Ecto neural progenitor cell (in vitro differentiated cells): ENCODE data around the gene TMEM72.
A peak's percentile ranks its signal among the peaks of the same experiment; 100 is the strongest.

Experiments used
- DNase-seq: peaks from one replicate; pipeline ENCODE4 v3.0.0-alpha.2; 2018; ENCODE audit warnings: low spot score

The TMEM72 gene

GRCh38 chr10:44933451-44934321 lies 22.5 kb downstream of the TMEM72 start:
- DNase-seq = peak; percentile 34

GRCh38 chr10:44934416-44935200 lies 23.5 kb downstream of the TMEM72 start:
- peak; percentile 29 for DNase-seq

DNA sequence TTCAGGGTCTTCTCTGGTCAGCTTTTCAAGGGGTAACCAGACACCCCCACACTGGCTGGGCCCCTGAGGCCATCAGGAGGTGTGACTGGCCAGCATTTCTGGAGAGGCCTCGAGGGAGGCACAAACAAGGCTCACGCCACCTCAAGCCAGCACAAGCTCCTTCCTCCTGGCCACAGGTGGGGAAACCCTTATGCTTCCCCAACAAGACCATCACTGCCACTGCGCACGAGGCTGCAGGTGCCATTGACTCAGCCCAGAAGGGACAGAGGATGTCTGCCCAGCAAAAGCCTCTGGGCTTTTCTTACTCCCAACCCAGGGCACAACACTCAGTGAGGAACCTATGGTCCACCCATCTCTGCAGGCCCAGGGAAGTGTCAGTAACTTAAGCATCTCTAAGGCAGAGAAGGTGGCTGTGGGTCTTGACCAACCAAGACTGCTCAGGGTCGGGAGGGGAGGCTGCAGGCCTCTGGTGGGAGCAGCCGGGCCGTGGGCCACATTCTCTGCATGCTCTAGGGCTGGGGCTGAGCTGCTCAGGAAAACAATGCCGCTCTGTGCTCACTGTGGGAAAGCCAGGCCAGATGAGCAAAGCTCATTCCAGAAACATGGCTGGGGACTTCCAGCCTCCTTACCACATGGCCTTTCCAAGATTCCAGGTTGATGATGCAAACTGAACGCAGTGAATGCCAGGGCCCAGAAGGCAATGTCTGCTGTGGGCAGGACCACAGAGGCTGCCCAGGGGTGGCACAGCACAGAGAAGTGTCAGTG lies 24.2 kb downstream of the TMEM72 start:
- peak; percentile 47 for DNase-seq

DNA sequence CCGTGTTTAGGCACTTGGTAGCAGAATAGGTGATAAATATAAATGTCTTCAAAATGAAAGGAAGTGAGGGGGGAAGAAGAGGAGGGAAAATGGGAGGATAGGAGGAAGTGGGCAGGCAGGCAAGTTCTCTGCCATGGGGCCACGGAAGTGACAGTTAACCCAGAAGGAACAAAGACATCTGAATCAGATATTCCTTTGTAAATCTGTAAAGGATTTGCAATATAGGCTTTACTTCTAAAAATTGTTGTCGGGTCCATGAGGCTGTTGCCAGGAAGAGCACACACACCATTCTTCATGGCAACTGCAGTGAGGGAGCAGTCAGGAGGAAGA lies 24.8 kb downstream of the TMEM72 start:
- no peak for DNase-seq

GRCh38 chr10:44936314-44936975 lies 25.3 kb downstream of the TMEM72 start:
- DNase-seq = no peak

GRCh38 chr10:44937196-44938005 lies 26.3 kb downstream of the TMEM72 start:
- no peak for DNase-seq

GRCh38 chr10:44938956-44939355 lies 27.8 kb downstream of the TMEM72 start:
- DNase-seq = no peak

GRCh38 chr10:44939691-44940401 lies 28.7 kb downstream of the TMEM72 start:
- no peak for DNase-seq

- DNase-seq = no peak
Observed at GRCh38 chr10:44944354-44944753, 33.2 kb downstream of the TMEM72 start.

- DNase-seq = no peak
Observed at GRCh38 chr10:44946205-44946604, 35.1 kb downstream of the TMEM72 start.

DNA sequence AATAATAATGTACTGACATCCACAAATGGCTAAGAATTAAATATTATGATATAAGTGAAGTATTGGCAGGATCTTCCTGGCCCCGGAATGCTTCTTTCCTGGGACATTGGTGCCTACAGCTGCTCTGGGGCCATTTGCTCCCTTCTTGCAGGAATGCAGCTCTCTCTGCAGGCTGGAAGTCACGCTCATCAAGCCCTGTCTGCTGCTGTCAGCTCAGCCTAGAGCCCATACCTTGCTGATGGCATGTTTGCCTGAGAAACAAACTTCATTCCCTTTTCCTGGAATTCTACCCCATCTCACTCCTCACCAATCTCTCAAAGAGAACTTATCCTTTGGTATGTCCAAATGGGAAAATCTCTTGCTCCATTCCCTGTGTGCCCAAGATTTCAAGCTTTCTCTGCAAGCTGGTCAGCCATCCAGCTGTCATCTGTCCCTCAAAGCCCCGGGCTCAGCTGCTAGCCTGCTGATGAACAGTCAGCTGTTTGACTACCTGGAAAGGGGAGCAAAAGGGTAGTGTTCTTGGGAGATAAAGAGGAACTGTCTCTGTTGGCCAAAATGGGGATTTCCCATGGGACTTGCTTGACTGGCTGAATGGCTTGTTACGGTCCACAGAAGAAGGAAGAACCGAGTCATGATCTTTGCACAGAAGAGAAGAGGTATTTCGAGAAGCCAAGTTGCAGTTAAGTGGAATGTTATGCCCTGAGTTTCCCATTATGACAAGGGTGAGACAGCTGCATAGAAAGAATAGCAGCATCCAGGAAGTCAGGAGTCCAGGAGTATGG lies 36.4 kb downstream of the TMEM72 start:
- peak; percentile 43 for DNase-seq

- DNase-seq = no peak
Observed at GRCh38 chr10:44948642-44949041, 37.5 kb downstream of the TMEM72 start.

DNA sequence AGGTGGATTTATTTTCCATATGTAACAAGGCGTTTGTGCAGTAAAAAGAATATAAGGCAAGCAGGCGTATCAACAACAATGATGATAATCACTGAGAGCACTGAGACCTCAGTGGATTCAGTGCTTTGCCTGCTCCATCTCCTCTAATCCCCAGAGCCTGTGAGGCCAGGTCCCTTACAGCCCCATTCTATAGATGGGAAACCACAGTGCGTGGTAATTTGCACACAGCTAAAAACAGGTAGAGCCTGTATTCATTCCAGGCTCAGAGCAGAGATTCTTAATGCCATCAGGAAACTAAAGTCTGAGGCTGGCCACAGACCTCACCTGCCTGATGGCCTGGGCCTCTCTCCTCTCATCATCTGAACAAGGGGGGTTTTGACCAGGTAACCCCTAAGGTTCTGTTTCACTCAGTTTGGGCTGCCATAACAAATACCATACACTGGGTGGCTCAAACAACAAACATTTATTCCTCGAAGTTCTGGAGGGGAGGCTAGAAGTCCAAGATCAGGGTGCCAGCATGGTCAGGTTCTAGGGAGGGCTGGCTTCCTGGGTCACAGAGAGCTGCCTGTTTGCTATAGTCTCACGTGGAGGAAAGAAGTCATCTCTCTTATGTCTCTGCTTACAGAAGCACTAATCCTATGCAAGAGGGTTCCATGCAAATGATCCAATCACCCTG lies 38.1 kb downstream of the TMEM72 start:
- DNase-seq = peak; percentile 17

GRCh38 chr10:44949915-44950314 lies 38.8 kb downstream of the TMEM72 start:
- peak; percentile 36 for DNase-seq

DNA sequence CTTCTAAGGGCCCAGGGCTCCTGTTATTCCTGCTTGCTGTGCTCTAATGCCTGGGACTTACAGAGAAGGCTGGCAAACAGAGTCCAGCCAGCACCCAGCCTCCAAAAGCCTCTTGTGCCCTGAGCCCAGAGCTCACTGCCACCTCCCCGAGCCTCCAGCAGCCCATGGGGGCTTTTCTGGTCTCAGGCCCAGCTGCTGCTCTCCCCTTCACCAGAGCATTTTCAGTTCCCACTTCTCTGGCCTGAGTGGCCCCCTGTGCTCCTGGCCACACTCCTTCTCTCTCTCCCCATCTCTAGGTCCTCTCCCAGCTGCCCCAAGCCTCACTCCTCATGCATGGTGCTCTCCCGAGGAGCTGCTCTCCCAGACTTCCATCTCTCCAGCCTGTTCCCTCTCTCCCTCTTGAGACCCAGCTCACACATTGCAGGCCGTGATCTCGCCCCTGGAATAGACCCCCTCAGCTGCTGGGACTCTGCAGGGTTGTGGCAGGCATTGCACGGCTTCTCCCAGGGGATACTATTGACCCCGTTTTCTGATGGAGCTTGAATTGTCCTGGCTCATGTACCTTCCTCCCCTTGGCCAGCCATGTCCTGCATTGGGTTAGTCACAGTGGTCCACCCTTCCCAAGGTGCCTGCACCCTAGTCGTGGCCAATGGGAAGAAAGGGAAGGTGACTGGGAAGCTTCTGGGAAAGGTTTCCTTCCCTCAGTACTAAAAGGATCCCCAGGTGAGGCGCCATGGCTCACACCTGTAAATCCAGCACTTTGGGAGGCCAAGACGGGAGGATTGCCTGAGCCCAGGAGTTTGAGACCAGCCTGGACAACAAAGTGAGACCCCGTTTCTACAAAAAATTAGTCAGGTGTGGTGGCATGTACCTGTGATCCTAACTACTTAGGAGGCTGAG lies 39.4 kb downstream of the TMEM72 start:
- peak; percentile 24 for DNase-seq

DNA sequence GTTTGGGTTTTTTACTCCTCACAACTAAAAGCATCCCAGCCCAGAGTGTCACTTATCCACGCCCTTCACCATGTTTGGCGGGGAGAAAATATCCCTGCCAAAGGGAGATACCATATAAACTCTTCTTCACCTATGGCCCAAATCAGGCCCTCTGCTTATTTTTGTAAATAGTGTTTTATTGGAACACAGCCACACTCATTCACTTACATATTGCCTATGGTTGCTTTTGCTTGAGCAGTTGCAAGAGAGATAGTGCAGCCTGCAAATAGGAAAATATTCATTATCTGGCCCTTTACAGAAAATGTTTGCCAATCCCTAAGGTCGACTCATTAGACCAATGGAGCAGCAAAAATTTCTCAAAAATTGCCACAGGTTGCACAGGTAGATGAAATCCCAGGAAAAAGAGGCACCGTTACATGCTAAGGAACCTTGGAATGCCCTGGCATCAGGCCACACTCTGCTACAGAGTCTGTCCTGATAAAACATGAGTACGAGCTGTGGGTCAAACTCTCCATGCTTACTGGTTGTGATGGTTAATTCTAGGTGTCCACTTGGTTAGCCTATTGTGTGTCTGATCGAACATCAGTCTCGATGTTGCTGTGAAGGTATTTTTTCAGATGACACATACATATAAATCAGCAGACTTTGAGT lies 40.6 kb downstream of the TMEM72 start:
- no peak for DNase-seq

- DNase-seq = peak; percentile 56
Observed at GRCh38 chr10:44952779-44953231, 41.7 kb downstream of the TMEM72 start.
